GM12891 (cell line): Measurements from ENCODE around the gene PRRC1.

Experiments
- PAX5 ChIP-seq: IDR thresholded peaks from 2 replicates; pipeline ENCODE4 v1.6.1; 2011; ENCODE audit warnings: low read length, moderate library complexity, mild to moderate bottlenecking; ENCODE audit not compliant: insufficient read depth, severe bottlenecking
- POLR2A ChIP-seq: IDR thresholded peaks from 2 replicates; pipeline ENCODE4 v1.6.1; 2011; ENCODE audit warnings: low read depth, low read length, control low read depth
- POLR2AphosphoS5 ChIP-seq: IDR thresholded peaks from 2 replicates; pipeline ENCODE4 v1.6.1; 2011; ENCODE audit warnings: low read depth, low read length, control low read depth
- POU2F2 ChIP-seq: IDR thresholded peaks from 2 replicates; pipeline ENCODE4 v1.6.1; 2011; ENCODE audit warnings: low read depth, mild to moderate bottlenecking, control low read depth, low read length, moderate library complexity
- SPI1 ChIP-seq: IDR thresholded peaks from 2 replicates; pipeline ENCODE4 v1.6.1; 2011; ENCODE audit warnings: low read depth, low read length, control low read depth
- TAF1 ChIP-seq: IDR thresholded peaks from 2 replicates; pipeline ENCODE4 v1.6.1; 2011; ENCODE audit warnings: low read depth, low read length, control low read depth

DNA sequence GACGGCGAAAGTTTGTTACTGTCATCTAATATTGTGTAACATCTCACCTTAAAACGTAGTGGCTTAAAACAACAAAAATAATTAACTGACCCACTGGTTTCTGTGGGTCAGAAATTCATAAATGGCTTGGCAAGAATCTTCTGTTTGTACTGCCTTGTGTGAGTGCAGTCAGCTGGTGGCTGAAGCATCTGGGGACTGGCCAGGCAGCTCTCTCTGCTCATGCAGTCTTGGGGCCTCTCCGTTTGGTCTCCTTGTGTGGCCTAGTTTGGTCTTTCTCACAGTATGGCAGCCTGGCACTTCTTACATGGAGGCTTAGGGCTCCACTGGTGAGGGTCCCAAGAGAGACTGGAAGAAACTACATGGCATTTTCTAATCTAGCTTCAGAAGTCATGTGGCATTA lies 82.4 kb downstream of the PRRC1 start:
- no peak for TF ChIP-seq POLR2AphosphoS5
- TF ChIP-seq POLR2A, result no peak
- no peak for TF ChIP-seq TAF1
- TF ChIP-seq SPI1, result no peak
- TF ChIP-seq POU2F2, result no peak
- TF ChIP-seq PAX5, result no peak
